Measurements from ENCODE around the gene PDXP. TPM values are rescaled to one million over a fixed set of nuclear protein-coding genes. Genes with fewer than 3 reads are reported as not detected.
A peak's percentile ranks its signal among the peaks of the same experiment; 100 is the strongest.

PDXP gene
- total and polyA plus RNA-seq, 4 donors: 23.4 to 42.2 (median 28.5) TPM

- H3K27me3 ChIP-seq (ENCODE audit: control insufficient read depth in 4 of 4, insufficient read depth in 4 of 4, low read length in 3 of 4): no peaks in the 10 kb centered on the region
- DNase-seq (ENCODE audit: low spot score): no peak
- H3K4me1 ChIP-seq (ENCODE audit: control insufficient read depth in 4 of 4, insufficient read depth in 4 of 4, low read length in 3 of 4): peaks cover 10 to 33% (median 24%) of the 10 kb centered on the region in 4 donors
- no peaks in the 10 kb centered on the region for H3K36me3 ChIP-seq (ENCODE audit: control insufficient read depth in 4 of 4, insufficient read depth in 3 of 4, low read depth in 1 of 4, low read length in 3 of 4)
- peak overlapping the region in 2 of 3 donors; percentile 48 to 60 for H3K4me3 ChIP-seq (ENCODE audit: low read depth in 1 of 3, low read length in 3 of 3)
- TF ChIP-seq TAF1 (conservative IDR thresholded peaks at IDR 0.05) (no peak), YY1 (IDR thresholded peaks at IDR 0.05) (no peak), HNF4A (conservative IDR thresholded peaks at IDR 0.05) (peak; percentile 4 to 42), ZBTB33 (IDR thresholded peaks at IDR 0.05) (no peak), REST (IDR thresholded peaks at IDR 0.05) (no peak), CTCF (IDR thresholded peaks at IDR 0.05; ENCODE audit: low read depth, low read length, missing input control) (no peak), RXRA (IDR thresholded peaks at IDR 0.05) (peak; percentile 39 to 43)
- WGBS: 20% methylated on average over 17 of the region's 17 CpGs
- H3K9me3 ChIP-seq (ENCODE audit: control insufficient read depth in 4 of 4, low read length in 3 of 4): no peaks in the 10 kb centered on the region
- H3K27ac ChIP-seq (ENCODE audit: low read depth in 1 of 2, low read length in 2 of 2): peak overlapping the region; percentile 88
- peak overlapping the region; percentile 58 to 63 for H3K9ac ChIP-seq (ENCODE audit: low read depth in 1 of 2, low read length in 2 of 2)
Observed at GRCh38 chr22:37675930-37676735, 17.6 kb downstream of the PDXP start.

GRCh38 chr22:37676736-37677492, 18.4 kb downstream of the PDXP start:
- TF ChIP-seq ZBTB33 (IDR thresholded peaks at IDR 0.05) (no peak), FOXA2 (IDR thresholded peaks at IDR 0.05) (no peak), GABPA (IDR thresholded peaks at IDR 0.05 in 1 of 2, conservative IDR thresholded peaks at IDR 0.05 in 1 of 2) (peak in 1 of 2 donors; percentile 59), SP1 (IDR thresholded peaks at IDR 0.05) (peak; percentile 12)
- Histone ChIP-seq H3K27me3 (ENCODE audit: control insufficient read depth in 4 of 4, insufficient read depth in 4 of 4, low read length in 3 of 4) (no peaks in the 10 kb centered on the region), H3K9me3 (ENCODE audit: control insufficient read depth in 4 of 4, low read length in 3 of 4) (no peaks in the 10 kb centered on the region), H3K4me1 (ENCODE audit: control insufficient read depth in 4 of 4, insufficient read depth in 4 of 4, low read length in 3 of 4) (peaks cover 10 to 41% (median 30%) of the 10 kb centered on the region in 4 donors), H3K4me3 (ENCODE audit: low read depth in 1 of 3, low read length in 3 of 3) (peak overlapping the region in 2 of 3 donors; percentile 41 to 60), H3K36me3 (ENCODE audit: control insufficient read depth in 4 of 4, insufficient read depth in 3 of 4, low read depth in 1 of 4, low read length in 3 of 4) (no peaks in the 10 kb centered on the region), H3K9ac (ENCODE audit: low read depth in 1 of 2, low read length in 2 of 2) (peak overlapping the region; percentile 58 to 63), H3K27ac (ENCODE audit: low read depth in 1 of 2, low read length in 2 of 2) (peak overlapping the region; percentile 88)
- DNase-seq (ENCODE audit: low spot score): peak; percentile 65
- WGBS: 11% methylated on average over 42 of the region's 42 CpGs

All from liver (tissue), 9 donors.